HL-60 (cell line): ENCODE data around the gene EHD4.

Experiments used
- DNase-seq, 2 experiments: peaks; one replicate each; pipeline ENCODE4 v3.0.0-alpha.2; 2010 to 2020; ENCODE audit warnings: low read depth in 1 of 2, low spot score in 1 of 2
- H3K27ac ChIP-seq: fragments of 250-450 bp; sonication (Bioruptor Pico); replicated peaks from 2 replicates; pipeline ENCODE4 v1.5.1; 2020; ENCODE audit warnings: mild to moderate bottlenecking, moderate library complexity
- H3K27me3 ChIP-seq: fragments of 250-450 bp; sonication (Bioruptor Pico); 2 replicates; pipeline ENCODE4 v1.5.1; 2021; ENCODE audit warnings: mild to moderate bottlenecking, moderate library complexity; ENCODE audit not compliant: insufficient read depth, poor library complexity, severe bottlenecking
- H3K4me3 ChIP-seq: replicated peaks from 2 replicates; pipeline ENCODE4 v1.5.1; 2011; ENCODE audit warnings: mild to moderate bottlenecking, control low read depth, low read length; ENCODE audit not compliant: insufficient read depth
- GABPA ChIP-seq: IDR thresholded peaks from 2 replicates; pipeline ENCODE4 v1.6.1; 2012; ENCODE audit warnings: low read depth
- POLR2AphosphoS5 ChIP-seq: IDR thresholded peaks from 2 replicates; pipeline ENCODE4 v1.6.1; 2012; ENCODE audit warnings: low read depth
- SPI1 ChIP-seq: IDR thresholded peaks from 2 replicates; pipeline ENCODE4 v1.6.1; 2012; ENCODE audit warnings: low read depth, mild to moderate bottlenecking, borderline replicate concordance
- TF ChIP-seq, protein P1 (sequence below): IDR thresholded peaks from 2 replicates; pipeline ENCODE4 v1.6.1; 2012; ENCODE audit warnings: low read depth; ENCODE audit not compliant: insufficient replicate concordance
- TF ChIP-seq, protein P2 (sequence below): IDR thresholded peaks from one replicate; pipeline ENCODE4 v1.5.1; 2011; ENCODE audit warnings: low read length, control low read depth, inconsistent platforms; ENCODE audit not compliant: insufficient read depth

Gene EHD4

DNA sequence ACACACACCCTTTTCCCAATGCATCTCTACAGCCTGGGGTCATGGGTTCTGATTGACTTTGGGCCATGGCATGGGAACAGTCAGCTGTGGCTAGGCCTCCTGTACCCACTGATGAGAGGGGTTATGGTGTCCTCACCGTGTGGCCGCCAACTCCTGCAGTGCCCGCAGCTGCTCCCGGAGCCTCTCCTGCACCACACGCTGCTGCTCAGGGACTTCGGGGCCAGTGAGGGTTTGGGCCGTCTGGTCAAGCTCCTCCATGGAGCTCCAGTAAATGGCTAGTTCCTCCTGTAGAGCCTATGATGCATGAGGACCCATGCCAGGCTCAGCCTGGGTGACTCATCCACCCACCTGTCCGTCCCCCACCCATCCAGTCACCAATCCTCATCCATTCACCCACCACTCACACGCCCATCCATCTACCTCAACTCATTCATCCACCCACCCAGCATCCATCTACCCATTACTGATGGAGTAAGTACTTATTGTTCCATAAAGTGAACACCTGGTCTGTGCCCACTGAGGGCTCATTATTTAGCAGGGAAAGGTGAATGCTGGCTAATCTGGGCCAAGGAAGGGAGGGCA is 100.1 kb downstream of the EHD4 start:
- no peak overlapping the region for H3K4me3 ChIP-seq
- TF ChIP-seq, protein P1, sequence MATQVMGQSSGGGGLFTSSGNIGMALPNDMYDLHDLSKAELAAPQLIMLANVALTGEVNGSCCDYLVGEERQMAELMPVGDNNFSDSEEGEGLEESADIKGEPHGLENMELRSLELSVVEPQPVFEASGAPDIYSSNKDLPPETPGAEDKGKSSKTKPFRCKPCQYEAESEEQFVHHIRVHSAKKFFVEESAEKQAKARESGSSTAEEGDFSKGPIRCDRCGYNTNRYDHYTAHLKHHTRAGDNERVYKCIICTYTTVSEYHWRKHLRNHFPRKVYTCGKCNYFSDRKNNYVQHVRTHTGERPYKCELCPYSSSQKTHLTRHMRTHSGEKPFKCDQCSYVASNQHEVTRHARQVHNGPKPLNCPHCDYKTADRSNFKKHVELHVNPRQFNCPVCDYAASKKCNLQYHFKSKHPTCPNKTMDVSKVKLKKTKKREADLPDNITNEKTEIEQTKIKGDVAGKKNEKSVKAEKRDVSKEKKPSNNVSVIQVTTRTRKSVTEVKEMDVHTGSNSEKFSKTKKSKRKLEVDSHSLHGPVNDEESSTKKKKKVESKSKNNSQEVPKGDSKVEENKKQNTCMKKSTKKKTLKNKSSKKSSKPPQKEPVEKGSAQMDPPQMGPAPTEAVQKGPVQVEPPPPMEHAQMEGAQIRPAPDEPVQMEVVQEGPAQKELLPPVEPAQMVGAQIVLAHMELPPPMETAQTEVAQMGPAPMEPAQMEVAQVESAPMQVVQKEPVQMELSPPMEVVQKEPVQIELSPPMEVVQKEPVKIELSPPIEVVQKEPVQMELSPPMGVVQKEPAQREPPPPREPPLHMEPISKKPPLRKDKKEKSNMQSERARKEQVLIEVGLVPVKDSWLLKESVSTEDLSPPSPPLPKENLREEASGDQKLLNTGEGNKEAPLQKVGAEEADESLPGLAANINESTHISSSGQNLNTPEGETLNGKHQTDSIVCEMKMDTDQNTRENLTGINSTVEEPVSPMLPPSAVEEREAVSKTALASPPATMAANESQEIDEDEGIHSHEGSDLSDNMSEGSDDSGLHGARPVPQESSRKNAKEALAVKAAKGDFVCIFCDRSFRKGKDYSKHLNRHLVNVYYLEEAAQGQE = no peak
- no peak for TF ChIP-seq SPI1
- TF ChIP-seq POLR2AphosphoS5 = no peak
- TF ChIP-seq, protein P2, sequence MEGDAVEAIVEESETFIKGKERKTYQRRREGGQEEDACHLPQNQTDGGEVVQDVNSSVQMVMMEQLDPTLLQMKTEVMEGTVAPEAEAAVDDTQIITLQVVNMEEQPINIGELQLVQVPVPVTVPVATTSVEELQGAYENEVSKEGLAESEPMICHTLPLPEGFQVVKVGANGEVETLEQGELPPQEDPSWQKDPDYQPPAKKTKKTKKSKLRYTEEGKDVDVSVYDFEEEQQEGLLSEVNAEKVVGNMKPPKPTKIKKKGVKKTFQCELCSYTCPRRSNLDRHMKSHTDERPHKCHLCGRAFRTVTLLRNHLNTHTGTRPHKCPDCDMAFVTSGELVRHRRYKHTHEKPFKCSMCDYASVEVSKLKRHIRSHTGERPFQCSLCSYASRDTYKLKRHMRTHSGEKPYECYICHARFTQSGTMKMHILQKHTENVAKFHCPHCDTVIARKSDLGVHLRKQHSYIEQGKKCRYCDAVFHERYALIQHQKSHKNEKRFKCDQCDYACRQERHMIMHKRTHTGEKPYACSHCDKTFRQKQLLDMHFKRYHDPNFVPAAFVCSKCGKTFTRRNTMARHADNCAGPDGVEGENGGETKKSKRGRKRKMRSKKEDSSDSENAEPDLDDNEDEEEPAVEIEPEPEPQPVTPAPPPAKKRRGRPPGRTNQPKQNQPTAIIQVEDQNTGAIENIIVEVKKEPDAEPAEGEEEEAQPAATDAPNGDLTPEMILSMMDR = no peak
- TF ChIP-seq GABPA = no peak
- no peaks in the 10 kb centered on the region for H3K27me3 ChIP-seq
- no peak for DNase-seq
- H3K27ac ChIP-seq = no peak overlapping the region

DNA sequence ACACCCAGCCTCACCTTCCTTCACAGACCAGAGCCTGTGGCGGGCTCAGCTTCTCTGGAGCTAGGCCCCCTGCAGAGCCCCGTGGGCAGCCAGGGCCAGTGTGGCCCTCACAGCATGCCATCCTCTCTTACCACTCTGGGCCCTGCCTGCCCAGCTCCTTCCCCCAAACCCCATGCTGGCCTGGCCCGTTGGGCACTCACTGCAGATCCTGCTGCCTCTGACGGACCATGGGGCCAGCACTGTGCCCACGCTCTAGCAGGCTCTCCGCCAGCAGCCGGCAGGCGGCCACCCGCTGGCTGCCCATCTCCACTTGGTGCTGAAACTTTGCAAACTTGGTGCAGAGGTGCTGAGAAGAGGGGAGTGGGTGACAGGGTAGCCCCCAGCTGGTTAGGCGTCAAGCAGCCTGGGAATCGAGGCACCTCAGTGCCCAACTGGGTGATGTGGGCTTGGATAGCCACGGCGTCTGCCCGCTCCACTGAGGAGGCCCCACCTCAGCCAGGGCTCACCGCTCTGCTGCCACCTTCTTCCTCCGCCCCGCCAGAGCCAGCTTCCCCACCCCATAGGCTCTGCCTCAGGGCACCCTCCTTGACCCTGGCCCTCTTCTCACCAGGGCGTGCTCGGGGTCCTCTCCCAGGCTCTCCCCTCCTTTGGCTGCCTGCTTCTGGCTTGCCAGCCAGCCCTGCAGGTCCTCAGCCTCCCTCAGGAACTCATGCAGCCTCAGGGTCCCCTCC is 101.0 kb downstream of the EHD4 start:
- DNase-seq = no peak
- no peak for TF ChIP-seq POLR2AphosphoS5
- TF ChIP-seq SPI1 = no peak
- TF ChIP-seq, protein P1 = no peak
- TF ChIP-seq, protein P2 = no peak
- TF ChIP-seq GABPA = no peak
- Histone ChIP-seq H3K4me3 (no peak overlapping the region), H3K27ac (no peak overlapping the region), H3K27me3 (no peaks in the 10 kb centered on the region)

DNA sequence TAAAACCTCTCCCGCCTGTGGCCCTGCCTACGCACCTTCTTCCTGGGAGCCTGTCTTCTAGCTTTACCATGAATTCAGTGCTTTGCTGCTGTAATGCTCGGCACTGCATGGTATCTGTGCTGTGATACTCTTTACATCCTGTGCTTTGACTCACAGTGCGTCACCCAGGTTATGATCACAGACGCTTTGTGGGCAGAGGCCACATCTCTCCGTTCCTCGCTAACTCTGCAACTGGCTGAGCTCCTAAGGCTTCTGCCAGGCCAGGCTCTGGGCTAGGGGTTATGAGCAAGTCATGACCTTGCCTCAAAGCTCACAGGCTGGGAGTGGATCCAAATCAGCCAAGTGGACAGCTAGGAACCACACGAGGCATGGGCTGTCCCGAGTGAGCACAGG is 101.7 kb downstream of the EHD4 start:
- no peak for TF ChIP-seq SPI1
- TF ChIP-seq GABPA = no peak
- TF ChIP-seq, protein P1 = no peak
- no peak for TF ChIP-seq POLR2AphosphoS5
- TF ChIP-seq, protein P2 = no peak
- H3K4me3 ChIP-seq = no peak overlapping the region
- no peak overlapping the region for H3K27ac ChIP-seq
- H3K27me3 ChIP-seq = no peaks in the 10 kb centered on the region
- no peak for DNase-seq
